Measurements from ENCODE around the gene NKAIN1. TPM values are rescaled to one million over a fixed set of nuclear protein-coding genes. Genes with fewer than 3 reads are reported as not detected.
"Not testable (repeated sequence)": the region's sequence is repeated elsewhere in the genome, so short reads cannot be mapped to it uniquely, and the experiment has no call there.

The NKAIN1 gene
- total and polyA plus RNA-seq, 3 donors from 2014 or later: 0.39 to 1.5 (median 1.4) TPM

GRCh38 chr1:31144442-31144841 lies 95.2 kb downstream of the NKAIN1 start:
- H3K36me3 ChIP-seq (ENCODE audit: low read depth, missing control alignments): no peaks in the 10 kb centered on the region
- no peak overlapping the region for H3K27ac ChIP-seq
- no peak for DNase-seq
- WGBS, 2 donors: 84 to 87% methylated on average over 7 to 8 of the region's 8 CpGs
- intact Hi-C loops (cut with DNase I; ENCODE audit: low total_unique reads): no loop called here
- H3K27me3 ChIP-seq: no peaks in the 10 kb centered on the region
- no peaks in the 10 kb centered on the region for H3K9me3 ChIP-seq
- H3K4me1 ChIP-seq: peaks cover 4% of the 10 kb centered on the region
- H3K4me3 ChIP-seq: no peak overlapping the region
- TF ChIP-seq POLR2A (IDR thresholded peaks at IDR 0.05) (no peak), CTCF (IDR thresholded peaks at IDR 0.05) (no peak)

- 89 to 96% methylated on average over 4 of the region's 4 CpGs for WGBS, 2 donors
- Histone ChIP-seq H3K27me3 (no peaks in the 10 kb centered on the region), H3K4me1 (peaks cover 4% of the 10 kb centered on the region), H3K36me3 (ENCODE audit: low read depth, missing control alignments) (no peaks in the 10 kb centered on the region), H3K9me3 (no peaks in the 10 kb centered on the region), H3K4me3 (no peak overlapping the region), H3K27ac (no peak overlapping the region)
- TF ChIP-seq CTCF (IDR thresholded peaks at IDR 0.05): no peak
- TF ChIP-seq POLR2A (IDR thresholded peaks at IDR 0.05): no peak
- DNase-seq: no peak
- intact Hi-C loops (cut with DNase I; ENCODE audit: low total_unique reads): no loop called here
These were observed 96.2 kb downstream of the NKAIN1 start for GRCh38 chr1:31143455-31143854.

- Histone ChIP-seq H3K36me3 (ENCODE audit: low read depth, missing control alignments) (no peaks in the 10 kb centered on the region), H3K27me3 (no peaks in the 10 kb centered on the region), H3K9me3 (no peaks in the 10 kb centered on the region), H3K4me3 (no peak overlapping the region), H3K4me1 (peaks cover 4% of the 10 kb centered on the region), H3K27ac (no peak overlapping the region)
- 88 to 98% methylated on average over 4 of the region's 4 CpGs for WGBS, 2 donors
- DNase-seq: no peak
- intact Hi-C loops (cut with DNase I; ENCODE audit: low total_unique reads): no loop called here
- TF ChIP-seq CTCF (IDR thresholded peaks at IDR 0.05) (no peak), POLR2A (IDR thresholded peaks at IDR 0.05) (no peak)
These were observed 97.3 kb downstream of the NKAIN1 start for GRCh38 chr1:31142406-31142805.

- no peaks in the 10 kb centered on the region for H3K9me3 ChIP-seq
- 94 to 95% methylated on average over 7 of the region's 7 CpGs for WGBS, 2 donors
- H3K27me3 ChIP-seq: no peaks in the 10 kb centered on the region
- H3K4me3 ChIP-seq: no peak overlapping the region
- intact Hi-C loops (cut with DNase I; ENCODE audit: low total_unique reads): no loop called here
- no peaks in the 10 kb centered on the region for H3K36me3 ChIP-seq (ENCODE audit: low read depth, missing control alignments)
- H3K4me1 ChIP-seq: no peaks in the 10 kb centered on the region
- no peak for DNase-seq
- H3K27ac ChIP-seq: no peak overlapping the region
- no peak for TF ChIP-seq POLR2A (IDR thresholded peaks at IDR 0.05)
- no peak for TF ChIP-seq CTCF (IDR thresholded peaks at IDR 0.05)
These were observed 99.4 kb downstream of the NKAIN1 start for GRCh38 chr1:31140299-31140698.

GRCh38 chr1:31138797-31139521 lies 100.7 kb downstream of the NKAIN1 start:
- H3K36me3 ChIP-seq (ENCODE audit: low read depth, missing control alignments); H3K27ac ChIP-seq; H3K4me3 ChIP-seq; intact Hi-C loops (cut with DNase I; ENCODE audit: low total_unique reads); H3K9me3 ChIP-seq; H3K4me1 ChIP-seq; H3K27me3 ChIP-seq; DNase-seq: not testable (repeated sequence)
- WGBS, 2 donors: 87 to 91% methylated on average over 12 of the region's 12 CpGs

GRCh38 chr1:31137873-31138272 lies 101.8 kb downstream of the NKAIN1 start:
- H3K27ac ChIP-seq; intact Hi-C loops (cut with DNase I; ENCODE audit: low total_unique reads); H3K36me3 ChIP-seq (ENCODE audit: low read depth, missing control alignments); H3K4me3 ChIP-seq; DNase-seq; H3K27me3 ChIP-seq; H3K4me1 ChIP-seq; H3K9me3 ChIP-seq: not testable (repeated sequence)
- 90 to 97% methylated on average over 3 of the region's 3 CpGs for WGBS, 2 donors

All from testis (tissue), 3 donors.